NCI-H748 (cell line): ENCODE data around the gene AUP1.
"Not testable (repeated sequence)": the region's sequence is repeated elsewhere in the genome, so short reads cannot be mapped to it uniquely, and the experiment has no call there.

Experiments
- DNase-seq: peaks from one replicate; lab custom pipeline; 2025; ENCODE audit not compliant: unreplicated experiment; lab: John Stamatoyannopoulos, UW

AUP1 gene, protein sequence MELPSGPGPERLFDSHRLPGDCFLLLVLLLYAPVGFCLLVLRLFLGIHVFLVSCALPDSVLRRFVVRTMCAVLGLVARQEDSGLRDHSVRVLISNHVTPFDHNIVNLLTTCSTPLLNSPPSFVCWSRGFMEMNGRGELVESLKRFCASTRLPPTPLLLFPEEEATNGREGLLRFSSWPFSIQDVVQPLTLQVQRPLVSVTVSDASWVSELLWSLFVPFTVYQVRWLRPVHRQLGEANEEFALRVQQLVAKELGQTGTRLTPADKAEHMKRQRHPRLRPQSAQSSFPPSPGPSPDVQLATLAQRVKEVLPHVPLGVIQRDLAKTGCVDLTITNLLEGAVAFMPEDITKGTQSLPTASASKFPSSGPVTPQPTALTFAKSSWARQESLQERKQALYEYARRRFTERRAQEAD

GRCh38 chr2:74529357-74530238 lies at the start of gene AUP1, which contains the start of gene HTRA2:
AUP1 (minus strand) TSS chr2:74529706; CDS start chr2:74529629, 77 bp downstream.
HTRA2 (plus strand) TSS chr2:74529933; CDS start chr2:74530007, 74 bp downstream.
- peak; percentile 98 for DNase-seq

DNA sequence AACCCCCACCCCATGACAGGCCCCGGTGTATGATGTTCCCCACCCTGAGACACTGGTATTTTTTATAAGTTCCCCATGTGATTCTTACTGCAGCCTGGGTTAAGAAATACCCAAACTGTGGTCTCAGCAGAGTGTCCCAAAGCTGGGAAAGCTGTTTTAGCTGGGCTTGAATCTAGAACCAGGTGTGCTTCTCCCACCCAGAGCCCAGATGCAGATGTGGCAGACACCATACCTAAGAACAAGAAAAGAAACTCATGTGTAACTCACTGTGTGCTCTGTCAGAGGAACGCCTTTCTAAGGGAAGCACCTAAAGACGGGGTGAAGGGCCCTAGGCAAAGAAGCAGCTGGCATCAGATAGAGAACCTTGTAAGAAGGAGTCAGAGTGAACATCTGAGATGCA lies 48.9 kb upstream of the AUP1 start:
- DNase-seq = no peak

DNA sequence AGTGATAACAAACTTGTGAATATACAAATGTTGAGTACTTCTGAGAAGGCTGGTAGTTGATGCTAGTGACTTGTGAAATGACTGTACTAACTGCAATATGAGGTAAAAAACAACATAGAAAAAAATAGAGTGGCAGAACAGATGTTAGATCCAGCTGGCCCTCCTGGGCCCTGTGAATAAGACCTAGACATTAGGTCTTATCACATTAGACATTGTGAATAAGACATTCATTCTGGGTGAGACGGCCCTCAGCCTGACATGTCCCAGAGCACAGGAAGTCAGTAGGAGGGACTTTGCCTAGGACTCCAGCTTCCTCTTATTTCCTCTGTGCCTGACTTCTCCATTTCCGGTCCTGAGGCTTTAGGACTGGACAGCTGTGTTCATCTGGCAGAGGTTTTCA lies 47.9 kb upstream of the AUP1 start:
- no peak for DNase-seq

DNA sequence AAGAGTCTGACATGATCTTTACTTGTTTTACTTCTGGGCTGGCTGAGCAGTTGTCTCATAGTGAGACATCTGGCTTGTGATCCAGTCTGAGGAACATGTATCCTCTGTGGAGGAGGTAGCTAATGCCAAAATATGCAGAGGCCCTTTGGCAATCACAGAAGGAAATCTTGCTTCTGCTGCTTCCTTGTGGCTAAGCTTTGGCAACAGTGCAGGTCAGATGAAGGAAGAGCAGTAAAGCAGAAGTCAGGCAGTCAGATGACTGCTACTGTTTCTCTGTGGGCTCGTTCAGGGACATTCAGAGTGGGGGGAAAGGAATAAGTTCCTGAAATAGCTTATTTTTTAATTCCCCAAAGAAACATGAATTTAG lies 47.3 kb upstream of the AUP1 start:
- DNase-seq = no peak

GRCh38 chr2:74576211-74576862 lies 46.8 kb upstream of the AUP1 start:
- peak; percentile 38 for DNase-seq

GRCh38 chr2:74575320-74575719 lies 45.8 kb upstream of the AUP1 start:
- no peak for DNase-seq

DNA sequence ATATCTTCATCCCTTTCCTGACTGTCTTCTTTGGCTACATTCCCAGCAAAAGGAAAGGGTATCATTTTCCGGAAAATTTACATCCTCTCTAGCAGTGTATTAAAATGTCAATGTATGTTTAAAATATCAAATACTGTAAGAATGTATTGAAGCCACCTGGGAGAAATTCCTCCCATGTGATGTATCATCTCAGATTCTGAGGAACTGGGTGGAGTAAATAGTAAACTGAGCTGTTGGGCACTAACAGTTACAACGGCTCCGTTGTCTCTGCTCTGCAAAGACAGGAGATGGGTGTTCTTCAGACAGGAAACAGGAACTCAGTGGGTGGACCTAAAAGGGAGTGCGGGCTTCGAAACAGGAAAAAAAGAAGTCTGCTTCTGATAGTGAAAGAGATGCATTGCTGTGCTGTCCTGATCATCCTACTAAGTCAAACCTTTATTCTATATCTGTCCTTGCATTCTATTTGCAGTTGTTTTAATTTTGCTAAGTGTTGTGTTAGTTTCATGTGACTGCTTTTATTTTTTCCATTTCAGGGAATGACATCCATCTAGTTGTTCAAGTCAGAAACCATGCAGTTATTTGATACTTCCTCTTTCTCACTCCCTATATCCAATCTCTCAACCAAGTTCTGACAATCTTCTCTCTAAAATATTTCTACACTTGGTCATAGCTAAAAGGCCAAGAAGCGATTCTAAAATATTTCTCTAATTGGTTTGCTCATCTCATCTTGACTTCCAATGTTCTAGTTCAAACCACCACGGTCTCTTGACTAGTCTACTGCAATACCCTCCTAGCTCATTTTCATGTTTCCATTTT lies 44.4 kb upstream of the AUP1 start:
- DNase-seq = no peak

DNA sequence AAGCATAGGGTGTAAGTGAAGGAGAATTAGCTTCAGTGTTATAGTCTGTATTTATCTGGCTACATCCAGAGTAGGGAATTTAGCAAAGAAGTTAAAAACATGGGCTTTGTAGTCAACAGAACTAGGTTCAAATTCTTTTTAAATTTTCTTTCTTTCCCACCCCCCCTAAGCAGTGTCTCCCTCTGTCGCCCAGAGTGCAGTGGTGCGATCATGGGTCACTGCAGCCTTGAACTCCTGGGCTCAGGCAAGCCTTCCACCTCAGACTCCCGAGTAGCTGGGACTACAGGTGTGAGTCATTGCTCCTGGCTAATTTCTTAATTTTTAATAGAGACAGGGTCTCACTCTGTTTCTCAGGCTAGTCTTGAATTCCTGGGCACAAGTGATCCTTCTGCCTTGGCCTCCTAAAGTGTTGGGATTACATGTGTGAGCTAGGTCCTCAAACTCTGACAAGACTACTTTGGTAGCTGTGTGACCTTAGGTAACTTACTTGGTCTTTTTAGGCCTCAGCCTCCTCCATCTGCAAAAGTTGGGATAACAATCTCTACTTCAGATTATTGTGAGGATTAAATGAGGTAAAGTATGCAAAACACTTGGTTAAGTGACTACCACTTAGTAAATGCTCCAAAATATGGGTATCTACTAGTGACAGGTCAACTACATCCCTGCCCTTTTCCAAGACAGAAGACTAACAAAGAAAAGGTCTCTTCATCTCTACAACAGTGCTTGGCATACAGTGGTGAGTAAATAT lies 42.8 kb upstream of the AUP1 start:
- no peak for DNase-seq

DNA sequence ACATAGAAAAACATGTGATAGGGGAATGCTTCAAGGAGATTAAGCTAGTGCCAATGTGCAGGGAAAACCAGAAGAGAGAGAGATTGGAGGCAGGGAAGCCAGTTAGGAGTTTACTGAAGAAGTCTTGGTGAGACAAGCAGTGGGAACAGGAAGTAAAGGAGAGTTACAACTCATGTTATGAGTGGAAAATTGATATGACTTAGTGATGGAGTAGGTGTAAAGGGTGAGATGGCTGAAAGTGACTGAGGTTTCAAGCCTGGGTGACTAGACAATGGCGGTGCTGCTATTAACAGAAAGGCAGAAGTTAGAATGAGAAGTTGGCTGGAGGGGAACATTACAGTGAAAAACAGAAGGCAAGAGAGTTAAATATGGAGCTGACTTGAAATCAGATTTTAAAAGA lies 41.6 kb upstream of the AUP1 start:
- DNase-seq = no peak

GRCh38 chr2:74569686-74570085 lies 40.2 kb upstream of the AUP1 start:
- no peak for DNase-seq

GRCh38 chr2:74567881-74568280 lies 38.4 kb upstream of the AUP1 start:
- no peak for DNase-seq

DNA sequence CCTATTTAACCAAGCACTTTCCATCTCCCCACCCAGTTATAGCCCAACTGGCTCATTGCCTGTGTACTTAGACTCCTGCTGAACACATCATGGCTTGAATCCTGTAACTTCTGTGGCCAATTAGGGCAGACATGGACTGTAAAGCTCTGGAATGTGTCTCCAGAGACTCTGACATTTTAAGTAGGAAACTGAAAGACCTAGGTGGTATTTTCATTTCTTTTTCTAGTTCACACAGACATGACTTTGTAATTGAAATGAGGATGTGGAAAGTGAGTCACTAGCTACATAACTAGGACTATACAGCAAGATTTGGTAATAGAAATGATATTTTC lies 37.2 kb upstream of the AUP1 start:
- DNase-seq = no peak

- no peak for DNase-seq
These were observed 36.7 kb upstream of the AUP1 start for GRCh38 chr2:74566076-74566753.

DNA sequence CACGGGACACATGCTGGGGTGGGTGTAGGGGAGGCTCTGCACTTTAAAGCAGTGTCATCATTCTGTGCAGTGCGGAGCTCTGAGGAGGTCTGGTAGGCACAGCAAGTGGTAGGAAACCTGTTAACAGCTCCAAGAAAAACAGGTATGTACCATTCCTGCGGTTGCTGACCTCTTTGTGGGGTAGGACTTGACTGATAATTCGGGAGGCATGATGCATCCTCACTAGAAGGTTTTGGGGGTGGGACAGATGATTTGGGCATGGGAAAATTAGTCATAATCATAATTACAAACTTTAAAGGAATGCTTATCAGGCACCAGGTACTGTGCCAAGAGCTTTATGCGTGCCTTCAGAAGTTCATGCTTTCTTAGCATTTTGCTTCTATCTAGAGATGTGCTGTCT lies 34.7 kb upstream of the AUP1 start:
- no peak for DNase-seq

DNA sequence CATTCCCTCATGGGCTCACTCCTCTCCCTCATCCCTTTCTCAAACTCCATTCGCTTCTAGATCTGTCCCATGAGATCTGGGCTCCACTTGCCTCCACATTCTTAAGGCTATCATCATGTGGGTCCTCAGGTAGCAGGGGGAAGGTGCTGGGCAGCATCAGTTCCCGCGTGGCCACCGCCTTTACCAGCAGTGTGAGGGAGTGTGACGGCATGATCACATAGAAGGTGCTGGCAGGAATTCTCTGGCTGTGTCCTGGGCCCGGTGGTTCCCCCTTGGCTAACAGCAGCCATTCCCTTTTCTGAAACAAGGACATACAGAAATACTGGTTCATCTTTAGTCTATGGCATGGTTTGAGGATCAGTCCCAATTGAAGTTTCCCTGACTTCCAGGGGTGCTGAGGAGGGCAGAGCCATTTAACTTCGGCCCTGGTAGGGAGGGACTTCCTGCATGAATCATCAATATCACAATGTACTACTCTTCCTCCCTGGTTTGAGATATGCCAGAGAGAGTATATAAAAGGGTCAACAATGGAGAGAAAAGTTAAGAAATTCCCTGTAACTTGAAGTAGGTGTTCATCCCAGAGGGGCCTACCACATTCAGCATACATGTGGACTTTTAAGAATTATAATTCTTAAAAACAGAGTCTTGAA lies 32.7 kb upstream of the AUP1 start:
- DNase-seq = no peak

GRCh38 chr2:74561022-74561421 lies 31.5 kb upstream of the AUP1 start:
- not testable (repeated sequence) for DNase-seq

GRCh38 chr2:74560591-74560990 lies 31.1 kb upstream of the AUP1 start:
- DNase-seq = no peak

DNA sequence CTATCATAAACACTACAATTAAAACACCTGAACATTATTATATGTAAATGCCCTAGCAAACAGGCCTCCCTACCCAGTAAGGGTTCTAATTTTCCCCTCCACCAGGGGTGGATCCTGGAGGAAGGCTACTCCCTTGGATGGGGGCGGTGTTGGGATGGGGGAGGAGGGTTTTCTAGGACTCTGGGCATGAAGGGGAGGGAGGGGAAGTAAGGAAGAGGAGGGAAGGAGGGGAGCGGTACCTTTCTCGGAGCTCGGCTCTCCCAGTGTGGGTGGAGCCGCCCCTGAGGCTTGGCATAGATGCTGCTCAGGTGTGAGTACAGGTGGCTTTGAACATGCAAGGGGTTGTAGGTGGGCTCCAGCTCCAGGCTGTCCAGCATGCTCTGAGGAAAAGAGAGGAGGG lies 30.4 kb upstream of the AUP1 start:
- peak; percentile 7 for DNase-seq
